GM23338 (cell line): Measurements from ENCODE around the gene LIN7A. TPM values are rescaled to one million over a fixed set of nuclear protein-coding genes. Genes with fewer than 3 reads are reported as not detected.

Experiments used
- ATAC-seq: fragments of 200-7000 bp; cut with Tn5 transposase; 3 replicates; pipeline ENCODE4 v1.9.1; 2020
- DNase-seq: peaks from one replicate; pipeline ENCODE4 v3.0.0-alpha.2; 2015; ENCODE audit warnings: low spot score
- H2AFZ ChIP-seq: fragments of 200-600 bp; sonication (generic); 2 replicates; pipeline ENCODE4 v1.8.0; 2016; ENCODE audit warnings: antibody characterized with exemption, mild to moderate bottlenecking, moderate library complexity
- H3F3A ChIP-seq: fragments of 200-600 bp; sonication (generic); replicated peaks from 2 replicates; pipeline ENCODE4 v1.8.0; 2017; ENCODE audit warnings: antibody characterized with exemption, mixed run types, low read depth
- H3K27ac ChIP-seq: fragments of 200-600 bp; sonication (generic); 2 replicates; pipeline ENCODE4 v1.6.1; 2016; ENCODE audit warnings: low read depth
- H3K27me3 ChIP-seq: fragments of 200-600 bp; sonication (generic); 2 replicates; pipeline ENCODE4 v1.8.0; 2016; ENCODE audit warnings: mild to moderate bottlenecking, mixed run types, moderate library complexity; ENCODE audit not compliant: insufficient read depth
- H3K36me3 ChIP-seq: fragments of 200-600 bp; sonication (generic); 2 replicates; pipeline ENCODE4 v1.8.0; 2016; ENCODE audit warnings: mild to moderate bottlenecking; ENCODE audit not compliant: insufficient read depth
- H3K4me1 ChIP-seq: fragments of 200-600 bp; sonication (generic); 2 replicates; pipeline ENCODE4 v1.8.0; 2016; ENCODE audit warnings: mild to moderate bottlenecking, moderate library complexity; ENCODE audit not compliant: insufficient read depth
- H3K4me2 ChIP-seq: fragments of 200-600 bp; sonication (generic); 2 replicates; pipeline ENCODE4 v1.7.1; 2017; ENCODE audit warnings: mixed run types
- H3K4me3 ChIP-seq: fragments of 200-600 bp; sonication (generic); 2 replicates; pipeline ENCODE4 v1.6.1; 2016; ENCODE audit warnings: mixed run types
- H3K79me2 ChIP-seq: fragments of 200-600 bp; sonication (generic); replicated peaks from 2 replicates; pipeline ENCODE4 v1.8.0; 2017; ENCODE audit warnings: mild to moderate bottlenecking; ENCODE audit not compliant: insufficient read depth
- H3K9me2 ChIP-seq: fragments of 200-600 bp; sonication (generic); 2 replicates; pipeline ENCODE4 v1.8.0; 2017; ENCODE audit not compliant: insufficient read depth
- H4K20me1 ChIP-seq: fragments of 200-600 bp; sonication (generic); replicated peaks from 2 replicates; pipeline ENCODE4 v1.8.0; 2017; ENCODE audit warnings: mild to moderate bottlenecking; ENCODE audit not compliant: insufficient read depth
- H3K27ac Mint-ChIP-seq: 2 replicates; pipeline ENCODE4 v1.8.0; 2020; ENCODE audit warnings: inconsistent platforms, mild to moderate bottlenecking, moderate library complexity, mixed read lengths
- H3K27me3 Mint-ChIP-seq: 3 replicates; pipeline ENCODE4 v1.8.0; 2022; ENCODE audit warnings: low read depth, mild to moderate bottlenecking, moderate library complexity, mixed read lengths, inconsistent platforms; ENCODE audit not compliant: insufficient read depth, poor library complexity
- H3K36me3 Mint-ChIP-seq: 3 replicates; pipeline ENCODE4 v1.8.0; 2021; ENCODE audit warnings: low read depth, mild to moderate bottlenecking, inconsistent platforms, moderate library complexity, mixed read lengths
- H3K4me1 Mint-ChIP-seq: 3 replicates; pipeline ENCODE4 v1.8.0; 2020; ENCODE audit warnings: mild to moderate bottlenecking, inconsistent platforms, mixed read lengths
- H3K4me3 Mint-ChIP-seq: 3 replicates; pipeline ENCODE4 v1.8.0; 2021; ENCODE audit warnings: moderate library complexity, mild to moderate bottlenecking, inconsistent platforms, mixed read lengths
- H3K9me3 Mint-ChIP-seq: 3 replicates; pipeline ENCODE4 v1.8.0; 2020; ENCODE audit warnings: moderate library complexity, mild to moderate bottlenecking, inconsistent platforms, mixed read lengths
- CREB1 ChIP-seq: fragments of 250-450 bp; sonication (Bioruptor Pico); IDR thresholded peaks from 2 replicates; pipeline ENCODE4 v1.5.0; 2020; ENCODE audit warnings: low read depth, mild to moderate bottlenecking, moderate library complexity
- CTCF ChIP-seq, 2 experiments: fragments of 200-600 bp in 1 of 2; sonication (generic) in 1 of 2; conservative IDR thresholded peaks; 2 replicates each; pipeline versions ENCODE4 v1.5.1 to v1.6.1; 2016 to 2017; ENCODE audit warnings: antibody characterized with exemption in 2 of 2, low read depth in 2 of 2, mild to moderate bottlenecking in 2 of 2, moderate library complexity in 1 of 2
- ETS1 ChIP-seq: IDR thresholded peaks from 2 replicates; pipeline ENCODE4 v1.6.1; 2016; ENCODE audit warnings: antibody characterized with exemption
- EZH2 ChIP-seq: fragments of 200-600 bp; sonication (generic); IDR thresholded peaks from one replicate; pipeline ENCODE4 v1.8.0; 2017; ENCODE audit warnings: antibody characterized with exemption, mild to moderate bottlenecking, low read depth; ENCODE audit not compliant: unreplicated experiment
- EZH2phosphoT487 ChIP-seq: fragments of 200-600 bp; sonication (generic); IDR thresholded peaks from one replicate; pipeline ENCODE4 v1.8.1; 2018; ENCODE audit warnings: antibody characterized with exemption; ENCODE audit not compliant: unreplicated experiment
- POLR2AphosphoS5 ChIP-seq: IDR thresholded peaks from 2 replicates; pipeline ENCODE4 v1.6.1; 2016; ENCODE audit warnings: antibody characterized with exemption, low read depth
- STAT1 ChIP-seq: IDR thresholded peaks from one replicate; pipeline ENCODE4 v1.6.1; 2016; ENCODE audit warnings: antibody characterized with exemption; ENCODE audit not compliant: unreplicated experiment
- ZNF114 ChIP-seq: fragments of 250-450 bp; sonication (Bioruptor Pico); IDR thresholded peaks from 2 replicates; pipeline ENCODE4 v1.5.0; 2020; ENCODE audit warnings: mild to moderate bottlenecking, moderate library complexity
- ZNF331 ChIP-seq: fragments of 250-450 bp; sonication (Bioruptor Pico); IDR thresholded peaks from 2 replicates; pipeline ENCODE4 v1.5.0; 2020; ENCODE audit warnings: low read depth, mild to moderate bottlenecking, moderate library complexity
- ZNF462 ChIP-seq: fragments of 250-450 bp; sonication (Bioruptor Pico); IDR thresholded peaks from 2 replicates; pipeline ENCODE4 v1.5.0; 2020; ENCODE audit warnings: mild to moderate bottlenecking, moderate library complexity
- polyA plus RNA-seq: library from polyadenylated mRNA; unstranded; fragments of >200 nt; fragmentation: Nextera tagmentation; extraction: Ambion mirVana; gene quantifications from 2 replicates; pipeline ENCODE4 v1.2.1, GENCODE V29; 2016
- total RNA-seq: library from RNA; depleted of rRNA; stranded (reverse); fragments of >200 nt; shearing (Covaris generic); gene quantifications from 2 replicates; pipeline ENCODE4 v1.2.3, GENCODE V29; 2014

The LIN7A gene
- total and polyA plus RNA-seq, 2 experiments from 2014 or later: 5.7 to 6.5 TPM

- TF ChIP-seq CTCF (conservative IDR thresholded peaks at IDR 0.05; ENCODE audit: low read depth in 2 of 2) (no peak), EZH2phosphoT487 (no peak), STAT1 (no peak), CREB1 (CRISPR knock-in tag) (no peak), POLR2AphosphoS5 (no peak), ETS1 (no peak), ZNF331 (CRISPR knock-in tag) (no peak)
Observed at GRCh38 chr12:80979251-80979650, 41.5 kb upstream of the LIN7A start (continued).

GRCh38 chr12:80977346-80977745, 39.6 kb upstream of the LIN7A start:
- no peak overlapping the region for H3K27ac Mint-ChIP-seq

GRCh38 chr12:80968326-80968725, 30.6 kb upstream of the LIN7A start:
- ATAC-seq (no peak), DNase-seq (no peak)
- Mint-ChIP-seq H3K4me1 (peaks cover 6% of the 10 kb centered on the region; the same call in 2 of the 3 replicates), H3K36me3 (no peaks in the 10 kb centered on the region), H3K4me3 (no peak overlapping the region), H3K27ac (no peak overlapping the region), H3K27me3 (peaks cover 2% of the 10 kb centered on the region), H3K9me3 (no peaks in the 10 kb centered on the region)
- no peaks in the 10 kb centered on the region for H4K20me1 ChIP-seq
- no peak overlapping the region for H3K27ac ChIP-seq
- no peak overlapping the region for H3K4me3 ChIP-seq
- no peaks in the 10 kb centered on the region for H3K27me3 ChIP-seq
- H2AFZ ChIP-seq: no peak overlapping the region
- no peaks in the 10 kb centered on the region for H3K9me2 ChIP-seq
- no peak overlapping the region for H3K4me2 ChIP-seq
- no peaks in the 10 kb centered on the region for H3K4me1 ChIP-seq
- no peaks in the 10 kb centered on the region for H3K36me3 ChIP-seq
- H3K79me2 ChIP-seq: no peaks in the 10 kb centered on the region
- H3F3A ChIP-seq: no peaks in the 10 kb centered on the region
- TF ChIP-seq ZNF462 (CRISPR knock-in tag) (no peak), ETS1 (no peak), ZNF331 (CRISPR knock-in tag) (no peak), STAT1 (no peak), EZH2 (no peak)

More at GRCh38 chr12:80977346-80977745, 39.6 kb upstream of the LIN7A start:
- no peaks in the 10 kb centered on the region for H3K27me3 ChIP-seq
- H3F3A ChIP-seq: no peaks in the 10 kb centered on the region
- no peaks in the 10 kb centered on the region for H3K79me2 ChIP-seq
- no peak for ATAC-seq
- no peaks in the 10 kb centered on the region for H3K36me3 Mint-ChIP-seq
- no peaks in the 10 kb centered on the region for H3K4me1 ChIP-seq
- no peaks in the 10 kb centered on the region for H3K9me3 Mint-ChIP-seq
- H2AFZ ChIP-seq: no peak overlapping the region
- no peaks in the 10 kb centered on the region for H3K9me2 ChIP-seq
- H3K27ac ChIP-seq: no peak overlapping the region
- H3K4me1 Mint-ChIP-seq: no peaks in the 10 kb centered on the region
- H3K27me3 Mint-ChIP-seq: peaks cover 2% of the 10 kb centered on the region
- no peak for DNase-seq
- H3K36me3 ChIP-seq: no peaks in the 10 kb centered on the region
- H3K4me3 ChIP-seq: no peak overlapping the region
- H3K4me2 ChIP-seq: no peak overlapping the region
- H4K20me1 ChIP-seq: no peaks in the 10 kb centered on the region
- TF ChIP-seq ZNF114 (CRISPR knock-in tag) (no peak), ZNF331 (CRISPR knock-in tag) (no peak)
- no peak overlapping the region for H3K4me3 Mint-ChIP-seq
